SK-N-SH (cell line): ENCODE results near the gene GHRH.

Source experiments
- CTCF ChIP-seq: fragments of 200-600 bp; sonication (generic); IDR thresholded peaks from 2 replicates; pipeline ENCODE4 v1.6.1; 2017; ENCODE audit warnings: antibody characterized with exemption, mild to moderate bottlenecking, moderate library complexity
- PBX3 ChIP-seq: IDR thresholded peaks from 2 replicates; pipeline ENCODE4; 2012
- SIN3A ChIP-seq: IDR thresholded peaks from 2 replicates; pipeline ENCODE4 v1.6.1; 2012; ENCODE audit warnings: low read depth, mild to moderate bottlenecking, low read length, moderate library complexity, borderline replicate concordance
- USF2 ChIP-seq: fragments of 150-350 bp; IDR thresholded peaks from 2 replicates; pipeline ENCODE4 v1.6.1; 2017; ENCODE audit warnings: antibody characterized with exemption, low read length, low read depth, borderline replicate concordance
- ZBTB33 ChIP-seq: IDR thresholded peaks from 2 replicates; pipeline ENCODE4 v1.4.0; 2012; ENCODE audit warnings: low read depth, borderline replicate concordance

DNA sequence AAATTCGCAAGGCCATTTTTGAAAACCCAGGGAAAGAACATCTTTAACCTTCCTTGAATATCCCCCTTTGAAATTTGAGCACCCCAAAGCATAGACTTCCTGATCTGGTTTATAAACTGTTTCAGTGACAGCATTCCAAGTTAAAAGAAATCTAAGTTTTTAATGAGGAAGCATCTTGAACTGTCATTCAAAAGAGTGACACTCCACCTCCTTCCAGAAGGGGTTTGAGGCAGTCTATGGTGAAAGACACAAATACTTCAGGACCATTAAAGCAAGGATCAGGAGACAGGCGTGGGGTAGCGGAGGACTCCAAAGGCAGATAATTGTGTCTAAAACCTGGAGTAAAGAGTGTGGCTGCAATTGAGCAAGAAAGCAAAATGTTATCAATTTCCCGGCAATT, 691 bp downstream of the GHRH start:
- TF ChIP-seq CTCF (no peak), PBX3 (no peak), ZBTB33 (no peak), SIN3A (no peak), USF2 (no peak)
